Measurements from ENCODE around the gene TRNAU1AP.

The TRNAU1AP gene

DNA sequence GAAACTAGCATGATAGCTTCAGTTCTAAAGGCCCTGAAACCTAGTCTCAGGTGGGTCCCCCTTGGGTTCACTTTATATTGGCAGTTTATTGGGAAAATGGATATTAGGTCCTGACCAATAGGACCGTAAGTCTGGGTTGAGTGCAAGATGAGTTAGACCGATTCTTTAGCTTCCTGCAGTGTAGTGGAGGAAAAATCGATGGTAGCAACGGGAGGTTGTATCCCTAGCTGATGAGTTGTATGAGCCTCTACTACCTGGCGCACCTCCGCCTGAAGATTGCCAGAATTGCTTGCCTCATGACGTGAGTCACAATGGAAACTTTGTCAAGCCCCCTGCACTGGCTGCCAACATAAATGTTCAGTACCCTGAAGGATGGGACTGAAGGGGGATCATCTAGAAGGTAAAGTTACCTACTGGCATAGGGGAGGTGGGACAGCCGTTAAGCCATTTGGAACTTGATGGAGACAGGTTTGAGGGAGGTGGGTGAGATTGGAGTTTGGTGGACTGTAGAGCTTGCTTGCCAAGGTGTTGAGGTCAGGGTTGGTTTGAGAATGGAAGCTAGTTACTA, 43.1 kb upstream of the TRNAU1AP start:
- TF ChIP-seq, protein P1, sequence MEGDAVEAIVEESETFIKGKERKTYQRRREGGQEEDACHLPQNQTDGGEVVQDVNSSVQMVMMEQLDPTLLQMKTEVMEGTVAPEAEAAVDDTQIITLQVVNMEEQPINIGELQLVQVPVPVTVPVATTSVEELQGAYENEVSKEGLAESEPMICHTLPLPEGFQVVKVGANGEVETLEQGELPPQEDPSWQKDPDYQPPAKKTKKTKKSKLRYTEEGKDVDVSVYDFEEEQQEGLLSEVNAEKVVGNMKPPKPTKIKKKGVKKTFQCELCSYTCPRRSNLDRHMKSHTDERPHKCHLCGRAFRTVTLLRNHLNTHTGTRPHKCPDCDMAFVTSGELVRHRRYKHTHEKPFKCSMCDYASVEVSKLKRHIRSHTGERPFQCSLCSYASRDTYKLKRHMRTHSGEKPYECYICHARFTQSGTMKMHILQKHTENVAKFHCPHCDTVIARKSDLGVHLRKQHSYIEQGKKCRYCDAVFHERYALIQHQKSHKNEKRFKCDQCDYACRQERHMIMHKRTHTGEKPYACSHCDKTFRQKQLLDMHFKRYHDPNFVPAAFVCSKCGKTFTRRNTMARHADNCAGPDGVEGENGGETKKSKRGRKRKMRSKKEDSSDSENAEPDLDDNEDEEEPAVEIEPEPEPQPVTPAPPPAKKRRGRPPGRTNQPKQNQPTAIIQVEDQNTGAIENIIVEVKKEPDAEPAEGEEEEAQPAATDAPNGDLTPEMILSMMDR (IDR thresholded peaks at IDR 0.05), result no peak

DNA sequence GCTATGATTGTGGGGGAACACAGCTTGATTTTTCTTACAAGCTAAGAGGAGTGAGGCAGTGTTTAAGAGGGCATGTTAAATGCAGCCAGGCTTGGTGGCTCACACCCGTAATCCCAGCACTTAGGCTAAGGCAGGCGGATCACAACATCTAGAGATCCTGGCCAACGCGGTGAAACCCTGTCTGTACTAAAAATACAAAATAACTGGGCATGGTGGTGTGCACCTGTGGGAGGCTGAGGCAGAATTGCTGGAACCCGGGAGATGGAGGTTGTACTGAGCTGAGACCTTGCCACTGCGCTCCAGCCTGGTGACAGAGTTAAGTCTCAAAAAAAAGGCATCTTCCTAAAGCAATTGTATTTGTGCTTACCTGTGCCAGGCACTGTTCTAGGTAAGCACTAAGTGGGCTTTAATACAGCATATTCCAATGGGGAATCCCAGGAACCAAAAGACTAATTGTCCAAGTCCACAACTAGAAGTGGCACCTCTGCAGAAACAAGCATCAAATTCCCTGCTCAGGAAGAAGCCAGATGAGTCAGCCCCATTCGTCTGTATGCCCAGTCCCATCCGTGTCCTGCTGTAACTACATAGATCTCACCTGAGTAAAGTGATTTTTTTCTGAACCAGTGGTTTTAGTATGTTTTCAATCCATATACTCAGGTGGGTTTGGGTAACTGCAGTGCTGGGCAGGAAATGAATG, 42.5 kb upstream of the TRNAU1AP start:
- TF ChIP-seq, protein P1 (IDR thresholded peaks at IDR 0.05), result no peak

DNA sequence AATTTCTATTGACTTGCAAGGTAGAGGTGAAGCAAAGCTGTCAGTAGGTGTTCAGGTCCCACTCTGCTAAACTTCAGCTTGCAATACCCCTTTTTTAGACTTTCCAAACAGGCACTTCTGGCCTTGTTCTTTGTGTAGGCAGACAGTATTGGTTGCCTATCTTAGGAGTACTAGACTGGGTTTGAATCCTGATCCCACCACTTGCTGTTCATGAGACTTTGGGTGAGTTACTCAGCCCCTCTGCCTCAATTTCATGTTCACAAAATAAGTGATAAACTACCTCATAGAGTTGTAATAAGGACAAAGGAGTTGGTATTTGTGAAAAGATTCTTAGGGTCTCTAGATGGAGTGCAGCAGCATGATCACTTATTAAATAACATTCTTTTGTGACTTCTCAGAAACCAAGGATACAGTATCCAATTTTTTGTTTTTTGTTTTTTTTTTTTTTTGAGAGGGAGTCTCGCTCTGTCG, 41.9 kb upstream of the TRNAU1AP start:
- TF ChIP-seq, protein P1 (IDR thresholded peaks at IDR 0.05), result no peak

DNA sequence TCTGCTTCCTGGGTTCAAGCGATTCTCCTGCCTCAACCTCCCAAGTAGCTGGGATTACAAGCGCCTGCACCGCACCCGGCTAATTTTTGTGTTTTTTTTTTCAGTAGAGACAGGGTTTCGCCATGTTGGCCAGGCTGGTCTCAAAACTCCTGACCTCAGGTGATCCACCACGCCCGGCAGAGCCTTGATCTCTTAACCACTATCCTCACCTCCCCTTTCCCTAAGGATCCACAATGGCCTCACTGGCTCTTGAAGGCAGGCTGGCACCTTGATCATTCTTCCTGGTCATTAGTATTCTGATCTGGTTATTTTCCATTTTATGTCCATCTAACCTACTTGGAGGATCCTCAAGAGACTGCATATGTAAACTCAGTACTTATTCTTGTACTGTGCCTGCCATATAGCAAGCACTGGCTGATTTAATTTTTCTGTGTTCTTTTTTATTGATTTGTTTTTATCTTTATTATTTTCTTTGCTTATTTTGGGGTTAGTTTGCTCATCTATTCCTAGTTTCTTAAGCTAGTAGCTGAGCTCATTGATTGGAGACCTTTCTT, 40.8 kb upstream of the TRNAU1AP start:
- TF ChIP-seq, protein P1 (IDR thresholded peaks at IDR 0.05), result no peak

DNA sequence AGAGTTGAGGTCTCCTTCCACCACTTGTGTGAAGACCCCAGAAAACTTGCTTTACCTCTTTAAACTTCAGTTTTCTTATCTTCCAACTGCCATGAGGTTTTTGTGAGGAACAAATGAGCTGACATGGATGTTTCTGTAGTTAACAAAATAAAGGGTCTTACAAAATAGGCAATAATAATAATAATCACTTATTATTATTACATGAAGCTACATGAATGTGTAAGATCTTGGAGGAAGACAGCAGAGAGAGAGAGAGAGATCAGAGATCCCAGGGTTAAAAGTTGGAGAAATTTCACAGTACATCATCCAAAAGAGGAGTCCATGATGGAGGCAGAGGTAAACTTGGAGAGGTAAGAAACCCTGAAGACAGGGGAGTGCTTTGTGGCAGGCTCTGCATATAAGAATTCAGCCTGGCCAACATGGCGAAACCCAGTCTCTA, 36.3 kb upstream of the TRNAU1AP start:
- TF ChIP-seq, protein P1 (IDR thresholded peaks at IDR 0.05), result no peak

DNA sequence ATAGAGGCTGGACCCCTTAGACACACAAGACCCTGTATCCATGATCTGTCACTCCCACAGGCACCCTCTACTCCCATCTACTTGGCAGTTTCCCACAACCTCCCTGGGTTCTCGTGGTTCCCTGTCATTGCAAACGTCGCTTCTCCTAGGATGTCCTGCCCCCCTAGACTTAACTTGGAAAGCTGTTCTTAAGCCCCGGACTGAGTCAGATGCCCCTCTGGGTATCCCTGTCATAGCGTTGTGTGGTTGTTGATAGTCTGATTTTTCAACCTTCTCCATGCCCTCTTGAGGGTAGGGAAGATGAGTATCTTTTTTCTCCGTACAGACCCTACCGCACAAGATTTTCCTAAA, 35.3 kb upstream of the TRNAU1AP start:
- TF ChIP-seq, protein P1 (IDR thresholded peaks at IDR 0.05), result no peak

DNA sequence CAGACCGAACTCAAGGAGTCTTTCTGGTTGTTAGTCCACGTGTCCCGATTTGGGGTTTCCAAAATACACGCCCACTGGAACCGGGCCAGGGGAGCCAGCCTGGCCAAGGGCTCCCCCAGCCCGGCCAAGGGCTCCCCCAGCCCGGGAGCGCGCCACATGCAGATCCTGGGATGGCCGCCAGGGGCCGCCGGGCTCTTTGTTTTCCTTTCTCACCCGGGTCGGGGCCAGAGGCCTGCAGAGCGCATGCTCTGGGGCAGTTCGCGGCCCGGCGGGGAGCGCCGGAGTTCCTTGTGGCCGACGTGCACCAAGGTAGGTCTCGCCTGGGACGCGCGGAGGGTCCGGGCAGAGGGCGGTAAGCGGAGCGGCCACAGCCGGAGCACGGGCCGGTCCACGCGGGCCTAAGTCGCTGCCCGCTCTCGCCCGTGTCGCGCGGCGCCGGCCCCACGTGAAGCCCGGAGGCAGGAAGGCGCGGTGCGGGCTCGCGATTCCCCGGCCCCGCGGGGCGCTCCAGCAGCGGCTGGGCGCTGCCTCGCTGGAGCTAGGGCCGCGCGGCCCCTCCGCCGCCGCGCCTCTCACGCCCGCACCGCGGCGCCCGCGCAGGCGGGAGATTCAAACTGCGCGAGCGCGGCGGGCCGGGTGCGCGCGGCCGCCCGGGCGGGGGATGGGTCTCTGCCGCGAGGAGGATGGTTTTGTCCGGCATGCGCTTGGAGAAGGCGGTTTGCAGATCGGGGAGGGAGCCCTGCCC, 34.7 kb upstream of the TRNAU1AP start:
- TF ChIP-seq, protein P1 (IDR thresholded peaks at IDR 0.05), result peak; percentile 96
